GM12878 (cell line): ENCODE results near the gene SLC15A5. TPM values are rescaled to one million over a fixed set of nuclear protein-coding genes. Genes with fewer than 3 reads are reported as not detected.

Source experiments
- ATAC-seq: fragments of 200-7000 bp; cut with Tn5 transposase; 3 replicates; pipeline ENCODE4 v1.9.1; 2020; ENCODE audit warnings: mild to moderate bottlenecking, moderate library complexity
- BruUV-seq: library from RNA; stranded (reverse); fragments of 400-500 nt; replicated peaks from 2 replicates; lab custom pipeline; 2021; lab: Mats Ljungman, UMichigan
- CTCF ChIA-PET: fragments of 300-600 bp; sonication (Branson Sonifier 250); formaldehyde crosslinking; extraction: SDS; loops from one replicate; lab custom pipeline; 2021; ENCODE audit warnings: inconsistent platforms; lab: Yijun Ruan, JAX
- POLR2A ChIA-PET: fragments of 350-600 bp; formaldehyde crosslinking; extraction: SDS; loops from one replicate; lab custom pipeline; 2021; ENCODE audit warnings: inconsistent platforms; lab: Charles Lee
- RAD21 ChIA-PET: fragments of 300-600 bp; sonication (Branson Sonifier 250); formaldehyde crosslinking; loops from one replicate; lab custom pipeline; 2023; ENCODE audit warnings: antibody characterized with exemption; ENCODE audit not compliant: unreplicated experiment; lab: Charles Lee
- SMC1A ChIA-PET: fragments of 300-600 bp; sonication (Branson Sonifier 250); formaldehyde crosslinking; loops from one replicate; lab custom pipeline; 2023; ENCODE audit not compliant: unreplicated experiment, uncharacterized antibody; lab: Charles Lee
- DNase-seq: peaks from one replicate; pipeline ENCODE4 v3.0.0-alpha.2; 2011; ENCODE audit warnings: low read depth, low spot score
- FAIRE-seq: peaks from 3 replicates; lab custom pipeline; 2011; peaks lifted over from hg19 to GRCh38; lab: Jason Lieb, UNC
- H2AFZ ChIP-seq: 2 replicates; pipeline ENCODE4 v1.6.0; 2011; ENCODE audit warnings: low read depth, low read length, control low read depth; ENCODE audit not compliant: control insufficient read depth
- H3K27ac ChIP-seq: 2 replicates; pipeline ENCODE4 v1.5.1; 2011; ENCODE audit warnings: control low read depth; ENCODE audit not compliant: control insufficient read depth, insufficient read depth
- H3K27me3 ChIP-seq, 2 experiments: replicated peaks in 1 of 2; 2 replicates each; pipeline versions ENCODE4 v1.6.0 to v1.6.1; 2011; ENCODE audit warnings: low read length in 1 of 2; ENCODE audit not compliant: control insufficient read depth in 2 of 2, insufficient read depth in 2 of 2
- H3K36me3 ChIP-seq, 2 experiments: 2 replicates each; pipeline ENCODE4 v1.5.1; 2011; ENCODE audit warnings: low read length in 1 of 2; ENCODE audit not compliant: control insufficient read depth in 2 of 2, insufficient read depth in 2 of 2
- H3K4me1 ChIP-seq: 2 replicates; pipeline ENCODE4 v1.6.1; 2011; ENCODE audit warnings: mild to moderate bottlenecking, low read length, moderate library complexity, mixed read lengths; ENCODE audit not compliant: control insufficient read depth, insufficient read depth
- H3K4me2 ChIP-seq: 2 replicates; pipeline ENCODE4 v1.6.0; 2011; ENCODE audit warnings: control low read depth; ENCODE audit not compliant: control insufficient read depth, insufficient read depth
- H3K4me3 ChIP-seq: fragments of 200-600 bp; sonication (generic); 2 replicates; pipeline ENCODE4 v1.5.1; 2016
- H3K79me2 ChIP-seq: 2 replicates; pipeline ENCODE4 v1.6.0; 2011; ENCODE audit warnings: low read length; ENCODE audit not compliant: control insufficient read depth, insufficient read depth
- H3K9ac ChIP-seq: 2 replicates; pipeline ENCODE4 v1.8.0; 2011; ENCODE audit warnings: low read length, control low read depth, mixed read lengths; ENCODE audit not compliant: control insufficient read depth, insufficient read depth
- H3K9me3 ChIP-seq: replicated peaks from 3 replicates; pipeline ENCODE4 v1.5.1; 2011; ENCODE audit warnings: mild to moderate bottlenecking, low read length; ENCODE audit not compliant: control insufficient read depth, insufficient read depth
- H4K20me1 ChIP-seq: 2 replicates; pipeline ENCODE4 v1.6.0; 2011; ENCODE audit not compliant: control insufficient read depth, insufficient read depth
- BMI1 ChIP-seq: fragments of 450-650 bp; IDR thresholded peaks from 2 replicates; pipeline ENCODE4 v1.6.1; 2016; ENCODE audit warnings: mild to moderate bottlenecking, moderate library complexity, borderline replicate concordance
- CBX3 ChIP-seq: fragments of 200-600 bp; sonication (generic); IDR thresholded peaks from 2 replicates; pipeline ENCODE4 v1.6.1; 2016; ENCODE audit warnings: low read depth, borderline replicate concordance
- IRF4 ChIP-seq: IDR thresholded peaks from 2 replicates; pipeline ENCODE4 v1.6.1; 2011; ENCODE audit warnings: low read depth, low read length
- MAX ChIP-seq: IDR thresholded peaks from 2 replicates; pipeline ENCODE4 v1.6.1; 2012; ENCODE audit warnings: low read depth, low read length, improper control_type of control experiment
- SMARCA5 ChIP-seq: fragments of 450-650 bp; IDR thresholded peaks from 2 replicates; pipeline ENCODE4 v1.6.1; 2017; ENCODE audit warnings: mild to moderate bottlenecking
- STAT1 ChIP-seq: fragments of 450-650 bp; conservative IDR thresholded peaks from 2 replicates; pipeline ENCODE4 v1.6.1; 2014; ENCODE audit warnings: antibody characterized with exemption, mild to moderate bottlenecking
- WGBS: methylation state at CpG from one replicate; pipeline ENCODE4 v1.1.6; 2016; ENCODE audit warnings: low lambda C conversion rate; ENCODE audit not compliant: insufficient replicate concordance, insufficient coverage; ENCODE audit errors: missing lambda C conversion rate; 5-methylcytosine and 5-hydroxymethylcytosine counted together
- in situ Hi-C: fragments of 300-500 bp; cut with MboI; formaldehyde crosslinking; loops from 9 replicates; pipeline ENCODE4 v1.14.3; 2018; ENCODE audit warnings: mixed read lengths
- intact Hi-C: fragments of 100-400 bp; cut with micrococcal nuclease; formaldehyde crosslinking; loops from one replicate; pipeline ENCODE4 v1.14.2; 2022; ENCODE audit not compliant: unreplicated experiment
- polyA plus RNA-seq, 11 experiments: library from polyadenylated mRNA; depleted of rRNA in 4 of 11; unstranded in 6 of 11; stranded (reverse) in 5 of 11; fragments of >200 nt; fragmentation: Nextera tagmentation in 4 of 11; fragmentation: Illumina TruSeq in 1 of 11; extraction: Ambion mirVana in 4 of 11; extraction: Trizol in 1 of 11; gene quantifications; 1 replicate in 1 of 11; 2 replicates in 10 of 11; pipeline versions ENCODE4 v1.2.1 to v1.2.3, GENCODE V29; 2011 to 2016; ENCODE audit warnings: inconsistent platforms in 2 of 11, missing spikeins in 2 of 11, low read depth in 1 of 11
- total RNA-seq, 4 experiments: library from RNA; depleted of rRNA in 3 of 4; stranded (reverse); fragments of >200 nt in 3 of 4; fragmentation: Illumina TruSeq in 1 of 4; extraction: Trizol in 1 of 4; gene quantifications; 2 replicates each; pipeline versions ENCODE4 v1.2.1 to v1.2.3, GENCODE V29; 2013 to 2021

The SLC15A5 gene
- total and polyA plus RNA-seq, 10 of the 15 experiments (the other 5 are each of a cell fraction or from before 2014, with no cell fraction given) = not detected

GRCh38 chr12:16310934-16311333 is 33.4 kb upstream of the SLC15A5 start:
- no peaks in the 10 kb centered on the region for H3K79me2 ChIP-seq
- ATAC-seq (no peak), FAIRE-seq (no peak), DNase-seq (no peak)
- POLR2A ChIA-PET = no interaction called here
- H3K36me3 ChIP-seq = no peaks in the 10 kb centered on the region
- in situ Hi-C loops = no loop called here
- H4K20me1 ChIP-seq = no peaks in the 10 kb centered on the region
- H3K27ac ChIP-seq = no peak overlapping the region
- H3K4me2 ChIP-seq = no peak overlapping the region
- H2AFZ ChIP-seq = no peak overlapping the region
- no peak overlapping the region for H3K9ac ChIP-seq
- no peaks in the 10 kb centered on the region for H3K27me3 ChIP-seq
- H3K9me3 ChIP-seq = no peaks in the 10 kb centered on the region
- WGBS = 0% methylated on average over 1 of the region's 1 CpG
- SMC1A ChIA-PET = no interaction called here
- BruUV-seq = no TSS peak
- no peak for TF ChIP-seq STAT1
- no peak for TF ChIP-seq MAX
- H3K4me1 ChIP-seq = no peaks in the 10 kb centered on the region
- H3K4me3 ChIP-seq = no peak overlapping the region
- RAD21 ChIA-PET = no interaction called here
- intact Hi-C loops = no loop called here
- CTCF ChIA-PET = no interaction called here

- intact Hi-C loops = no loop called here
- WGBS = 2% methylated on average over 3 of the region's 3 CpGs
- H3K4me2 ChIP-seq = no peak overlapping the region
- DNase-seq (no peak), ATAC-seq (no peak), FAIRE-seq (no peak)
- H3K4me1 ChIP-seq = no peaks in the 10 kb centered on the region
- no peaks in the 10 kb centered on the region for H3K36me3 ChIP-seq
- H3K4me3 ChIP-seq = no peak overlapping the region
- BruUV-seq = no TSS peak
- no peaks in the 10 kb centered on the region for H3K79me2 ChIP-seq
- no peaks in the 10 kb centered on the region for H3K9me3 ChIP-seq
- SMC1A ChIA-PET = interaction anchor here (0.9 kb wide), 1 partner anchor 14 kb away, joined by 3 read pairs; no protein-coding TSS in a partner anchor
- H3K9ac ChIP-seq = no peak overlapping the region
- TF ChIP-seq BMI1 (no peak), SMARCA5 (no peak), IRF4 (no peak), CBX3 (no peak)
- POLR2A ChIA-PET = no interaction called here
- RAD21 ChIA-PET = no interaction called here
- no peak overlapping the region for H2AFZ ChIP-seq
- in situ Hi-C loops = no loop called here
- no peaks in the 10 kb centered on the region for H3K27me3 ChIP-seq
- no peaks in the 10 kb centered on the region for H4K20me1 ChIP-seq
- CTCF ChIA-PET = no interaction called here
- H3K27ac ChIP-seq = no peak overlapping the region
Observed at GRCh38 chr12:16307856-16308475, 30.5 kb upstream of the SLC15A5 start.
